ENCODE measurements around the gene ALDH2.

Gene ALDH2

GRCh38 chr12:111785651-111786050, 18.9 kb downstream of the ALDH2 start:
- no peaks in the 10 kb centered on the region for H3K9me3 ChIP-seq (ENCODE audit: low read length)
- H3K4me3 ChIP-seq (ENCODE audit: low read depth, low read length, poor library complexity, severe bottlenecking), result no peak overlapping the region
- H3K36me3 ChIP-seq (ENCODE audit: insufficient read depth, low read length), result no peaks in the 10 kb centered on the region
- TF ChIP-seq EZH2 (IDR thresholded peaks at IDR 0.05; ENCODE audit: borderline replicate concordance, low read length) (no peak), CTCF (IDR thresholded peaks at IDR 0.05; ENCODE audit: low read length) (no peak)
- no peak overlapping the region for H3K9ac ChIP-seq (ENCODE audit: low read length)
- H3K79me2 ChIP-seq (ENCODE audit: insufficient read depth, low read length), result no peaks in the 10 kb centered on the region
- H3K4me1 ChIP-seq (ENCODE audit: insufficient read depth, low read length, severe bottlenecking), result no peaks in the 10 kb centered on the region
- no peak overlapping the region for H3K4me2 ChIP-seq (ENCODE audit: low read length)
- H3K27me3 ChIP-seq (ENCODE audit: insufficient read depth, low read length), result no peaks in the 10 kb centered on the region
- no peaks in the 10 kb centered on the region for H3F3A ChIP-seq (ENCODE audit: insufficient read depth, low read length)
- H4K20me1 ChIP-seq (ENCODE audit: insufficient read depth, low read length), result no peaks in the 10 kb centered on the region
- no peak overlapping the region for H3K27ac ChIP-seq (ENCODE audit: low read depth, low read length, poor library complexity, severe bottlenecking)
- H3K9me2 ChIP-seq (ENCODE audit: low read depth, low read length), result no peaks in the 10 kb centered on the region
- H2AFZ ChIP-seq (ENCODE audit: low read length), result no peak overlapping the region

GRCh38 chr12:111788178-111788654, 21.5 kb downstream of the ALDH2 start:
- Histone ChIP-seq H3K79me2 (ENCODE audit: insufficient read depth, low read length) (no peaks in the 10 kb centered on the region), H3K36me3 (ENCODE audit: insufficient read depth, low read length) (no peaks in the 10 kb centered on the region), H3F3A (ENCODE audit: insufficient read depth, low read length) (no peaks in the 10 kb centered on the region), H3K9me3 (ENCODE audit: low read length) (no peaks in the 10 kb centered on the region), H3K4me2 (ENCODE audit: low read length) (no peak overlapping the region), H4K20me1 (ENCODE audit: insufficient read depth, low read length) (no peaks in the 10 kb centered on the region), H3K27ac (ENCODE audit: low read depth, low read length, poor library complexity, severe bottlenecking) (no peak overlapping the region), H2AFZ (ENCODE audit: low read length) (no peak overlapping the region), H3K9ac (ENCODE audit: low read length) (no peak overlapping the region), H3K9me2 (ENCODE audit: low read depth, low read length) (no peaks in the 10 kb centered on the region), H3K4me3 (ENCODE audit: low read depth, low read length, poor library complexity, severe bottlenecking) (no peak overlapping the region), H3K27me3 (ENCODE audit: insufficient read depth, low read length) (no peaks in the 10 kb centered on the region), H3K4me1 (ENCODE audit: insufficient read depth, low read length, severe bottlenecking) (no peaks in the 10 kb centered on the region)
- peak; percentile 40 for TF ChIP-seq CTCF (IDR thresholded peaks at IDR 0.05; ENCODE audit: low read length)
- TF ChIP-seq EZH2 (IDR thresholded peaks at IDR 0.05; ENCODE audit: borderline replicate concordance, low read length), result no peak

GRCh38 chr12:111789779-111790178, 23.0 kb downstream of the ALDH2 start:
- Histone ChIP-seq H3K27ac (ENCODE audit: low read depth, low read length, poor library complexity, severe bottlenecking) (no peak overlapping the region), H3K9me2 (ENCODE audit: low read depth, low read length) (no peaks in the 10 kb centered on the region), H3K27me3 (ENCODE audit: insufficient read depth, low read length) (no peaks in the 10 kb centered on the region), H3K9me3 (ENCODE audit: low read length) (no peaks in the 10 kb centered on the region), H3F3A (ENCODE audit: insufficient read depth, low read length) (no peaks in the 10 kb centered on the region), H3K4me2 (ENCODE audit: low read length) (no peak overlapping the region), H3K79me2 (ENCODE audit: insufficient read depth, low read length) (no peaks in the 10 kb centered on the region), H3K4me1 (ENCODE audit: insufficient read depth, low read length, severe bottlenecking) (no peaks in the 10 kb centered on the region), H3K9ac (ENCODE audit: low read length) (no peak overlapping the region), H4K20me1 (ENCODE audit: insufficient read depth, low read length) (no peaks in the 10 kb centered on the region), H3K4me3 (ENCODE audit: low read depth, low read length, poor library complexity, severe bottlenecking) (no peak overlapping the region), H3K36me3 (ENCODE audit: insufficient read depth, low read length) (no peaks in the 10 kb centered on the region), H2AFZ (ENCODE audit: low read length) (no peak overlapping the region)
- no peak for TF ChIP-seq EZH2 (IDR thresholded peaks at IDR 0.05; ENCODE audit: borderline replicate concordance, low read length)
- TF ChIP-seq CTCF (IDR thresholded peaks at IDR 0.05; ENCODE audit: low read length), result no peak
